H1 (cell line): ENCODE data around the gene CBR3. TPM values are rescaled to one million over a fixed set of nuclear protein-coding genes. Genes with fewer than 3 reads are reported as not detected.
A peak's percentile ranks its signal among the peaks of the same experiment; 100 is the strongest.

Experiments
- CTCF ChIA-PET: fragments of 300-600 bp; sonication (Branson Sonifier 250); formaldehyde crosslinking; loops from one replicate; lab custom pipeline; 2021; ENCODE audit not compliant: partially characterized antibody; lab: Charles Lee
- POLR2A ChIA-PET: fragments of 300-600 bp; sonication (Branson Sonifier 250); formaldehyde crosslinking; loops from one replicate; lab custom pipeline; 2021; ENCODE audit warnings: inconsistent platforms; ENCODE audit not compliant: partially characterized antibody; lab: Charles Lee
- DNase-seq, 2 experiments: peaks; one replicate each; pipeline versions ENCODE4 v3.0.0 to v3.0.0-alpha.2; 2010 to 2022; ENCODE audit warnings: low spot score in 2 of 2, low read depth in 1 of 2, mixed read lengths in 1 of 2
- FAIRE-seq: peaks from 2 replicates; lab custom pipeline; 2011; peaks lifted over from hg19 to GRCh38; lab: Jason Lieb, UNC
- H2AFZ ChIP-seq: 2 replicates; pipeline ENCODE4 v1.8.1; 2012; ENCODE audit warnings: low read length, inconsistent platforms
- H2AK5ac ChIP-seq: 2 replicates; pipeline ENCODE4 v1.6.1; 2013; ENCODE audit warnings: low read depth, low read length
- H2BK120ac ChIP-seq: replicated peaks from 2 replicates; pipeline ENCODE3; 2013; ENCODE audit warnings: low read depth, low read length, inconsistent platforms
- H2BK12ac ChIP-seq: 2 replicates; pipeline ENCODE4 v1.6.1; 2013; ENCODE audit warnings: low read depth, low read length
- H2BK15ac ChIP-seq: 2 replicates; pipeline ENCODE4 v1.6.1; 2013; ENCODE audit warnings: low read length
- H2BK20ac ChIP-seq: 2 replicates; pipeline ENCODE4 v1.6.1; 2013; ENCODE audit warnings: low read length
- H2BK5ac ChIP-seq: 2 replicates; pipeline ENCODE4 v1.6.1; 2013; ENCODE audit warnings: low read depth, low read length
- H3K14ac ChIP-seq: 2 replicates; pipeline ENCODE4 v1.6.1; 2013; ENCODE audit warnings: inconsistent platforms; ENCODE audit not compliant: insufficient read length
- H3K18ac ChIP-seq: 2 replicates; pipeline ENCODE4 v1.6.1; 2013; ENCODE audit warnings: low read length; ENCODE audit errors: extremely low read depth
- H3K23ac ChIP-seq: 2 replicates; pipeline ENCODE4 v1.6.1; 2013; ENCODE audit warnings: inconsistent platforms; ENCODE audit not compliant: insufficient read length
- H3K23me2 ChIP-seq: 2 replicates; pipeline ENCODE4 v1.6.1; 2013; ENCODE audit warnings: low read depth, low read length
- H3K27ac ChIP-seq: 2 replicates; pipeline ENCODE4 v1.6.1; 2011; ENCODE audit warnings: low read depth, low read length, inconsistent platforms
- H3K27me3 ChIP-seq, 4 experiments: replicated peaks in 1 of 4; 1 replicate in 1 of 4; 2 replicates in 3 of 4; pipeline versions ENCODE4 v1.6.1 to v1.8.1; 2011 to 2013; ENCODE audit warnings: low read length in 3 of 4, mild to moderate bottlenecking in 3 of 4, inconsistent platforms in 2 of 4, mixed read lengths in 2 of 4, moderate library complexity in 1 of 4; ENCODE audit not compliant: control insufficient read depth in 3 of 4, insufficient read depth in 3 of 4; ENCODE audit errors: extremely low read depth in 1 of 4
- H3K36me3 ChIP-seq, 4 experiments: 2 replicates each; pipeline versions ENCODE4 v1.6.1 to v1.8.1; 2011 to 2013; ENCODE audit warnings: mild to moderate bottlenecking in 4 of 4, low read length in 3 of 4, moderate library complexity in 2 of 4, control low read depth in 1 of 4, inconsistent platforms in 1 of 4; ENCODE audit not compliant: insufficient read depth in 4 of 4, control insufficient read depth in 2 of 4
- H3K4ac ChIP-seq: replicated peaks from 2 replicates; pipeline ENCODE3; 2013; ENCODE audit warnings: low read length, low read depth, mixed read lengths, inconsistent platforms; ENCODE audit not compliant: insufficient read length
- H3K4me1 ChIP-seq, 4 experiments: replicated peaks in 1 of 4; 1 replicate in 1 of 4; 2 replicates in 3 of 4; pipeline versions ENCODE4 v1.6.1 to v1.8.1; 2011 to 2013; ENCODE audit warnings: low read length in 3 of 4, inconsistent platforms in 2 of 4, mixed read lengths in 1 of 4; ENCODE audit not compliant: insufficient read depth in 4 of 4, control insufficient read depth in 3 of 4
- H3K4me2 ChIP-seq, 2 experiments: 2 replicates each; pipeline versions ENCODE4 v1.6.1 to v1.8.1; 2011 to 2013; ENCODE audit warnings: low read depth in 2 of 2, low read length in 2 of 2, control low read depth in 1 of 2, inconsistent platforms in 1 of 2, mild to moderate bottlenecking in 1 of 2; ENCODE audit not compliant: insufficient read depth in 1 of 2
- H3K4me3 ChIP-seq, 4 experiments: fragments of 200-600, 300-600 bp in 1 of 4; sonication (generic), shearing (Covaris generic), sonication (Bioruptor Twin) in 1 of 4; 2 replicates each; pipeline versions ENCODE4 v1.5.1 to v1.8.1; 2011 to 2016; ENCODE audit warnings: low read length in 4 of 4, low read depth in 3 of 4, control low read depth in 2 of 4, inconsistent platforms in 2 of 4, mild to moderate bottlenecking in 2 of 4, mixed read lengths in 1 of 4, moderate library complexity in 1 of 4; ENCODE audit not compliant: insufficient read depth in 2 of 4; ENCODE audit errors: extremely low read depth in 1 of 4
- H3K56ac ChIP-seq: replicated peaks from 2 replicates; pipeline ENCODE3; 2013; ENCODE audit warnings: low read depth, mild to moderate bottlenecking, mixed read lengths, low read length, inconsistent platforms; ENCODE audit not compliant: insufficient read length
- H3K79me1 ChIP-seq: 2 replicates; pipeline ENCODE4 v1.6.1; 2013; ENCODE audit warnings: low read depth, low read length, control low read depth
- H3K79me2 ChIP-seq, 2 experiments: 2 replicates each; pipeline versions ENCODE4 v1.6.1 to v1.8.1; 2012 to 2013; ENCODE audit warnings: low read length in 2 of 2, mild to moderate bottlenecking in 2 of 2, inconsistent platforms in 1 of 2; ENCODE audit not compliant: insufficient read depth in 2 of 2, control insufficient read depth in 1 of 2
- H3K9ac ChIP-seq, 4 experiments: replicated peaks in 1 of 4; 1 replicate in 1 of 4; 2 replicates in 3 of 4; pipeline versions ENCODE4 v1.6.1 to v1.8.1; 2011 to 2013; ENCODE audit warnings: low read depth in 3 of 4, low read length in 3 of 4, control low read depth in 2 of 4, mild to moderate bottlenecking in 2 of 4, moderate library complexity in 2 of 4, inconsistent platforms in 1 of 4; ENCODE audit errors: extremely low read depth in 1 of 4
- H3K9me3 ChIP-seq, 2 experiments: 2 replicates each; pipeline versions ENCODE4 v1.6.1 to v1.8.1; 2012 to 2013; ENCODE audit warnings: mild to moderate bottlenecking in 2 of 2, moderate library complexity in 2 of 2, control low read depth in 1 of 2, inconsistent platforms in 1 of 2, low read depth in 1 of 2, low read length in 1 of 2, mixed read lengths in 1 of 2; ENCODE audit not compliant: insufficient read depth in 2 of 2
- H4K20me1 ChIP-seq, 2 experiments: replicated peaks in 1 of 2; 2 replicates each; pipeline versions ENCODE3 to v1.8.1; 2011 to 2013; ENCODE audit warnings: inconsistent platforms in 2 of 2, low read length in 2 of 2, mild to moderate bottlenecking in 1 of 2; ENCODE audit not compliant: insufficient read depth in 2 of 2, control insufficient read depth in 1 of 2
- H4K5ac ChIP-seq: 2 replicates; pipeline ENCODE4 v1.6.1; 2013; ENCODE audit warnings: low read length, low read depth, mixed read lengths, inconsistent platforms; ENCODE audit not compliant: insufficient read length
- H4K8ac ChIP-seq: 2 replicates; pipeline ENCODE4 v1.8.0; 2013; ENCODE audit warnings: mild to moderate bottlenecking, moderate library complexity, low read length, inconsistent platforms; ENCODE audit not compliant: insufficient read depth; ENCODE audit errors: extremely low read depth
- H4K91ac ChIP-seq: replicated peaks from 2 replicates; pipeline ENCODE3; 2013; ENCODE audit warnings: low read length, mixed read lengths, inconsistent platforms; ENCODE audit not compliant: insufficient read length
- CEBPB ChIP-seq: IDR thresholded peaks from 2 replicates; pipeline ENCODE4 v1.6.1; 2012; ENCODE audit warnings: low read depth, low read length
- FOSL1 ChIP-seq: IDR thresholded peaks from 2 replicates; pipeline ENCODE4 v1.6.1; 2011; ENCODE audit warnings: mild to moderate bottlenecking, low read depth, low read length, moderate library complexity; ENCODE audit not compliant: insufficient read depth
- GTF2F1 ChIP-seq: IDR thresholded peaks from 2 replicates; pipeline ENCODE4 v1.6.1; 2012; ENCODE audit warnings: low read depth, low read length, improper control_type of control experiment, borderline replicate concordance
- KDM5A ChIP-seq: fragments of 200-600 bp; IDR thresholded peaks from 2 replicates; pipeline ENCODE4 v1.7.1; 2012; ENCODE audit warnings: mild to moderate bottlenecking, low read length, inconsistent platforms, mixed read lengths
- MAFK ChIP-seq: IDR thresholded peaks from 2 replicates; pipeline ENCODE4 v1.6.1; 2012; ENCODE audit warnings: low read depth, mild to moderate bottlenecking, improper control_type of control experiment, low read length
- POU5F1 ChIP-seq: IDR thresholded peaks from 2 replicates; pipeline ENCODE4 v1.6.1; 2011; ENCODE audit warnings: low read depth, mild to moderate bottlenecking, low read length, moderate library complexity
- RFX5 ChIP-seq: IDR thresholded peaks from 2 replicates; pipeline ENCODE4 v1.6.1; 2011; ENCODE audit warnings: low read depth, low read length, improper control_type of control experiment, borderline replicate concordance
- RXRA ChIP-seq: IDR thresholded peaks from 2 replicates; pipeline ENCODE4 v1.6.1; 2011; ENCODE audit warnings: low read depth, mild to moderate bottlenecking, low read length, moderate library complexity; ENCODE audit not compliant: insufficient read depth
- SIN3A ChIP-seq, 2 experiments: IDR thresholded peaks in 1 of 2; conservative IDR thresholded peaks in 1 of 2; 2 replicates each; pipeline ENCODE4 v1.6.1; 2011 to 2012; ENCODE audit warnings: low read length in 2 of 2, improper control_type of control experiment in 1 of 2, low read depth in 1 of 2, mild to moderate bottlenecking in 1 of 2
- SIX5 ChIP-seq: IDR thresholded peaks from 2 replicates; pipeline ENCODE4 v1.6.1; 2011; ENCODE audit warnings: mild to moderate bottlenecking, low read depth, low read length
- SUZ12 ChIP-seq: fragments of 200-600 bp; sonication (generic); IDR thresholded peaks from 2 replicates; pipeline ENCODE4 v1.6.1; 2012; ENCODE audit warnings: mild to moderate bottlenecking, inconsistent platforms, low read length, moderate library complexity, mixed read lengths
- WGBS, 2 experiments: shearing (Covaris generic) in 1 of 2; methylation state at CpG; one replicate each; pipeline versions ENCODE4 v1.1.6 to v1.1.7; 2013 to 2015; ENCODE audit warnings: low lambda C conversion rate in 2 of 2, mixed read lengths in 2 of 2, inconsistent platforms in 1 of 2, low coverage in 1 of 2, missing lambda C conversion rate in 1 of 2; ENCODE audit not compliant: insufficient replicate concordance in 2 of 2, insufficient coverage in 1 of 2, insufficient read length in 1 of 2; ENCODE audit errors: extremely low coverage in 1 of 2, missing lambda C conversion rate in 1 of 2; 5-methylcytosine and 5-hydroxymethylcytosine counted together
- polyA plus RNA-seq, 7 experiments: library from polyadenylated mRNA; depleted of rRNA in 3 of 7; stranded (reverse) in 5 of 7; unstranded in 2 of 7; fragments of >200 nt in 5 of 7; fragments of 200-250 nt in 2 of 7; gene quantifications; 1 replicate in 5 of 7; 2 replicates in 1 of 7; 4 replicates in 1 of 7; pipeline versions ENCODE4 v1.2.1 to v1.2.3, GENCODE V29; 2011 to 2013; ENCODE audit warnings: missing spikeins in 2 of 7, mixed read lengths in 2 of 7
- total RNA-seq: library from RNA; stranded (reverse); fragmentation: NEBNext Ultra II Directional; extraction: Animal tissue kit (Norgen Biotek cat#: 25700); gene quantifications from 2 replicates; pipeline ENCODE4 v1.2.1, GENCODE V29; 2021

Gene CBR3
- total and polyA plus RNA-seq, 2 of the 8 experiments (the other 6 are each of a cell fraction or from before 2014, with no cell fraction given) = 1.2 to 4.3 TPM

DNA sequence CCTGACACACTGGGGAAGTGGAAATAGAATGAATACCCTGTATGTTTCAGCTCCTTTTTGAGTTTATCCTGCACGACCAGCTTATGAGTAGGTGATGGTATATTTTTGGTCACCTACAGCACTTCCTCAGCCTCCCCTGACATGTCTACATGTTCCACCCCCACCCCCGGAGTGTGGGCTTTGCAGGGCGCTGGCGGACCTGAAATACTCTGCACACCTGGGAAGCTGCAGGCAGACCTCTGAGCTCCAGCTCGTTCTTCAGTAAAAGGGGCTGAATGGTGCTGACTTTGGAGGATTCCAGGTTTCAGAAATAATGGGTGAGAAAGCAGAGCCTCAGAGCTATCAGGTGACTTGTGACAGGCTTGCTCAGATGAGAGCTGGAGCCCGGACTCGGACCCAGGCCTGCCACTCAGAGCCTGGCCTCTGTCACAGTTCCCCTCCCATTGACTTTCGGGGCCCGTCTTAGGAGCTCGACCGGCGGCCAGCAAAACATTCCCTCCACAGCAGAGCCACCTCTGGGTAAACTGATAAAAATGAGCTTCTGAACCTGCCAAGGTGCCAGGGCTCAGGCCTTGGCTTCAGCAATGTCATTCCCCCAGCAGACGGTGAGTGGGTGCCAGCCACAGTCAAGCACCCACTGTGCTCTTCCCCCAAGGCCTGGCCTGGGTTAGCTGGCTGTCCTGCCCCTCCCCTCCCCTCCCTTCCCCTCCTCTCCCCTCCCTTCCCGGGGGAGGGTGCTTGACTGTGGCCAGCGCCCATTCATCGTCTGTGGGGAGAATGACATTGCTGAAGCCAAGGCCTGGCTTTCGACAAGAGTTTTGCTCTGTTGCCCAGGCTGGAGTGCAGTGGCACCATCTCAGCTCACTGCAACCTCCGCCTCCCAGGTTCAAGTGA, 51.9 kb downstream of the CBR3 start:
- H2BK20ac ChIP-seq = no peak overlapping the region
- H3K4me2 ChIP-seq = no peak overlapping the region
- no peak for DNase-seq
- H4K20me1 ChIP-seq = no peaks in the 10 kb centered on the region
- no peak overlapping the region for H3K4me3 ChIP-seq
- no peaks in the 10 kb centered on the region for H3K9me3 ChIP-seq
- no peaks in the 10 kb centered on the region for H3K23me2 ChIP-seq
- ChIA-PET POLR2A (interaction anchor here (1.0 to 1.3 kb wide), 2 partner anchors 31 to 134 kb away, joined by 3 to 4 read pairs; partner anchors contain the start of gene MORC3), CTCF (interaction anchor here (0.6 to 2.4 kb wide), 9 partner anchors 19 to 147 kb away, joined by 3 to 13 read pairs (median 4); no protein-coding TSS in a partner anchor)
- no peak overlapping the region for H3K56ac ChIP-seq
- no peak overlapping the region for H3K18ac ChIP-seq
- H4K8ac ChIP-seq = 0 out of 2 replicates have a peak overlapping the region, but pooled peaks have one; percentile 63
- FAIRE-seq = no peak
- H4K91ac ChIP-seq = no peak overlapping the region
- no peaks in the 10 kb centered on the region for H3K27me3 ChIP-seq
- no peak overlapping the region for H3K27ac ChIP-seq
- no peaks in the 10 kb centered on the region for H3K79me1 ChIP-seq
- no peak overlapping the region for H2AK5ac ChIP-seq
- no peaks in the 10 kb centered on the region; a peak in 1 of 4 replicates for H3K79me2 ChIP-seq
- no peak overlapping the region for H2BK15ac ChIP-seq
- H3K4ac ChIP-seq = no peak overlapping the region
- H3K4me1 ChIP-seq = peaks cover 0 to 3% (median 0%) of the 10 kb centered on the region in 4 experiments; a peak in 2 of 7 replicates
- H3K23ac ChIP-seq = no peak overlapping the region
- no peak overlapping the region for H2BK120ac ChIP-seq
- no peak overlapping the region for H2BK5ac ChIP-seq
- H2AFZ ChIP-seq = no peak overlapping the region
- H4K5ac ChIP-seq = no peak overlapping the region
- no peaks in the 10 kb centered on the region for H3K36me3 ChIP-seq
- WGBS, 2 experiments = 87% methylated on average over 16 of the region's 18 CpGs; no CpG with 5 or more reads in 1 of the 2 experiments
- no peak overlapping the region for H2BK12ac ChIP-seq
- no peak overlapping the region for H3K14ac ChIP-seq
- no peak overlapping the region for H3K9ac ChIP-seq
- TF ChIP-seq SIX5 = no peak
- TF ChIP-seq POU5F1 = no peak
- no peak for TF ChIP-seq MAFK
- no peak for TF ChIP-seq RFX5
- no peak for TF ChIP-seq KDM5A
- no peak for TF ChIP-seq GTF2F1
- no peak for TF ChIP-seq SUZ12
- no peak for TF ChIP-seq RXRA
- no peak for TF ChIP-seq SIN3A (conservative IDR thresholded peaks at IDR 0.05 in 1 of 2, IDR thresholded peaks at IDR 0.05 in 1 of 2; ENCODE audit: low read depth in 1 of 2, low read length in 2 of 2)
- no peak for TF ChIP-seq FOSL1
- no peak for TF ChIP-seq CEBPB
